GM19452 (cell line): ENCODE data around the gene PRIMA1.

ENCODE experiments used
- ATAC-seq: cut with Tn5 transposase; IDR thresholded peaks from one replicate; pipeline ENCODE4 v1.9.1; 2021; ENCODE audit not compliant: unreplicated experiment

Gene PRIMA1

GRCh38 chr14:93713726-93714405, 74.4 kb downstream of the PRIMA1 start:
- ATAC-seq: no peak

DNA sequence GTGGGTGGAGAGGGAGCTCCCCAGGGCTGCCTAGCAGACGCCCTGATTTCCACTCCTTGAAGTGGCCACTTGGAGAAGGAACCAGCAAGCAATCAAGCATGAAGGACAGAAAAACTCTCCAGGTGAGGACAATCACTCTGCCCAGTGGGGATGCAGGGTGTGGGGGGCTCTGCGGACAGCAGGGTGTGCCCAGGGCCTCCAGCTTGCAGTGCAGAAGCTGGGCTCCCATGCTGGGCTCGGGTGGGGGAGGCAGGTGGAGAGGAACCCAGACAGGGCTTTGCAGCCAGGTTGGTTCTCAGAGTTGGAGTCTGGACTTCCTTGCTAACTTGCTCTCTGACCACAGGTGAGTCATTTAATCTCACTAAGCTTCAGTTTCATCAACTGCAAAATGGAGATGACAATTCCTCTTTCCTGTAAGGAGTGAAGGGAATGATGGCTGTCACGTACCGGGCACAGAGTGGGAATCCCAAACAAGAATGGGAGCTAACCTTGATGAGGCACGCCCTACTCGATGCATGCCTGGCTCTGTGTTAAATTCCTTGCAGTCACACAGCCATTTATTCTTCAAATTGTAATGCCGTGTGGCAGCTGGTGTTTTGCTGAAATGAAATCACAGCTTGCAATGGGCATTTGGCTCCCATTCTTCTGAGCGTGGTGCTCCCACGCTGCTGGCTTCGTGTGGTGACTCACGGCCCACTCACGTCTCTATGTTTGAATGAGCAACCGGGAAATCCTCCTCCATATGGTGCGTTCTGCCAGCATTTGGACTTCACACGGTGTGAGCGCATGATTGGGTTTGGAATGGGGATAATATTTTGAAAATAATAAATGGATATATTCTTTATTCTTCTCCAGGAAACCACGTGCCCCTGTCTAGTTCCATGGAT, 75.2 kb downstream of the PRIMA1 start:
- ATAC-seq: no peak

GRCh38 chr14:93712079-93712837, 76.0 kb downstream of the PRIMA1 start:
- ATAC-seq: no peak

DNA sequence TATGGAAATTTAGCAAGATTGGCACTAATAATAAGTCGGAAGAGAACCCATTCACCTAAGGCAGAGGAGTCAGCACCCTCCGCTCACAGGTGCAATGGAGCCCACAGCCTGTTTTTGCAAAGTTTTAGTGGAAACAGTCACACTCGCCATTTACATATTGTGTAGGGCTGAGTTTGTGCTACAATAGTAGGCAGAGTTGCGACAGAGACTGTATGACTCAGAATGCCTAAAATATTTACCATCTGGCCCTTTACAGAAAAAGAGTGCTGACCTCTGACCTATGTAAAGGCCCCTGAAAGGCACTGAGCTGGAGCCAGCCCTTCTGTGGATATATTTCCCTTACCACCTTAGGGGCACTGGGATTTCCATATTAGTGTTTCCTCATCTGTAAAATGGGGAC, 79.0 kb downstream of the PRIMA1 start:
- ATAC-seq: no peak

GRCh38 chr14:93708800-93709199, 79.5 kb downstream of the PRIMA1 start:
- no peak for ATAC-seq

GRCh38 chr14:93708311-93708734, 80.0 kb downstream of the PRIMA1 start:
- ATAC-seq: no peak

- ATAC-seq: no peak
These were observed 80.8 kb downstream of the PRIMA1 start for GRCh38 chr14:93707475-93707874.

DNA sequence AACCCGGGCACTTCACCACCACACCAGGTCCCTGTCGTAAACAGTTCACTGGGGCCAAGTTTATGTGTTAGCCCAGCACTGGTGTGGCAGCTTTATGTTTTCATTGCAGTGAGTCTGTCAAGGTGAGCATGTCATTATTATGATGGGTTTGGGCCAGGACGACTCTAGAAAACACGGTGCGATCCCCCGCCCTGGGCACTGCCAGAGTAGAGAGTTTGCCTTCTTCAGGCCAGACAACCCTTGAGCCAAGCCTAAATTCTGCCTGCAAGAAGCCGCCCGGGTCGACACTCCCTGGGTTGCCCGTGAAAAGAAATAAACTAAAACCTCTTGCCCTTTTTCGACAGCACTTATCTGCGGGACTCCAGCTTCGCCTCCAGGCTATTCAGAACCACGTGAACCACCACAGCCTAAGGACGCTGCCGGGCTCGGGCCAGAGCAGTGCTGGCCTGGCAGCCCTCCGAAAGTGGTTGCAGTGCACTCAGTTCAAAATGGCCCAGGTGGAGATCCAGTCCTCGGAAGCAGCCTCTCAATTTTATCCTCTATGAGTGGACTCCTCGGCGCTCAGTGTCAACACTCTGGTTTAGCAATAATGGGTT, 81.8 kb downstream of the PRIMA1 start:
- no peak for ATAC-seq

GRCh38 chr14:93705513-93706156, 82.7 kb downstream of the PRIMA1 start:
- ATAC-seq: no peak

GRCh38 chr14:93703941-93704340, 84.3 kb downstream of the PRIMA1 start:
- no peak for ATAC-seq

GRCh38 chr14:93702946-93703345, 85.3 kb downstream of the PRIMA1 start:
- ATAC-seq: no peak

- no peak for ATAC-seq
These were observed 86.7 kb downstream of the PRIMA1 start for GRCh38 chr14:93701562-93701961.

- ATAC-seq: no peak
These were observed 87.4 kb downstream of the PRIMA1 start for GRCh38 chr14:93700928-93701327.

DNA sequence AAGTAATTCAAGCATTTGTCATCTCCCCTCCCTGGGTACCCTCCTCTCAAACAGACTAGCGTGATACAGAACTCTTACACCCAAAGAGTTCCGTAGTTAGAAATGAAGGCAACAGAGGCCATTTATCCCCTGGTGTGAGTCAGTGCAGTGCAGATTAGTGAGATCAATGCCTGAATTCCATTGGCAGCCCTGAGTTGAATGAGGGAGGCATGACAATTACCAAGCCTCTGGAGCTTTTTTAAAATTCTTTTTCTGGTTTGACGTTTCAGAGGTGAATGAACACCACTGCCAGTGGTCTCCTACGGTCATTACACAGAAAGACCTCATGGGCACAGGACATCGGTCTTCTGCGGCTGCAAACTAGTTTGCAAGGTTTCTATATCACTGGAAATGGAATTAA, 94.4 kb downstream of the PRIMA1 start:
- no peak for ATAC-seq

DNA sequence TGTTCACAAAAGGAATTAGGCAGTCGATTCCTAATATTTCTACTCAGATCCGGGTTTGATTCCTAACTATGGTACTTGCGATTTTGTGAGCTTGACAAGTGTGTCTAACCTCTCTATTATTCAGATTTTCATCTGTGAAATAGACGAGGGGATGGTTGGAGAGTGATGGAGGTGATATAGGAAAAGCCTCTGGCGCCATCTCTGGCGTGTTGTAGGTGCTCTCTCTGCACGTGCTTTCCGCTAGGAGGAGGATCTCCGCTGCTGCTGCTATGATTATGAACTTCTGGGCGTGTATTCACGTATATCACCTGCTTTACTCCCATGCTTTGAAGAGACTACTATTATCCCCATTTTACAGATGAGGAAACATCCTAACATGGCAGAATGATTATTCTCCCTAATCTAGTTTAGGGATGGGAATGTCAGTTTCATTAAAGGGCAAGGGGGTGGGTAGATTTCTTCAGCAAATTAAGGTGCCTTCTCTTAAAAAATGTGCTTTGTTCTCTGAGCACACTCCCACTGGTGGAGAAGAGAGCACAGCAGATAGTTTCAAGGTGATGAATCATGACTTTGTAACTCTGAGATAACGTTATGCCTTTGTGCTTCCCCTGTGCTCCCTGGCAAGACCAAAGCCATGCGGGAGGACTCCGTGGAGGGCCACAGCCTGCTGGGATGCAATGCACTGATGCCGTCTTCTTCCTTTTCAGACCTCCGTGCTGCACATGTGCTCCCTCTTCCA, 97.1 kb downstream of the PRIMA1 start:
- no peak for ATAC-seq

DNA sequence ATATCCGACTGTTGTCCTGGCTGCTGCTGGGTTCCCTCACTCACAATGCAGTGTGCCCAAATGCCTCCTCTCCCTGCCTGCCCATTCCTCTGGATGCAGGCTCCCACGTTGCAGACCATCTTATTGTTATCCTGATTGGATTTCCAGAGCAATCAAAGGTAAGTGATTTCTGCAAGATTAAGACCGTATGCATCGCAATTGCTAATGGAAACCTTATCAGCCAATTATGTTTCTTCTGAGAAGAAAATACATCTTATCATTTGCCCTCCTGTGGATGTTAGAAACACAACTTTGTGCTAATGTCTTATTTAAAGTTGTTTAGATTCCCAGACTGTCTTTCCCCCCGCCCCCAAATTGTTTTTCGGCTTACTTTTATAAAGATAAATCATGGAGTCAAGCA, 98.1 kb downstream of the PRIMA1 start:
- no peak for ATAC-seq

DNA sequence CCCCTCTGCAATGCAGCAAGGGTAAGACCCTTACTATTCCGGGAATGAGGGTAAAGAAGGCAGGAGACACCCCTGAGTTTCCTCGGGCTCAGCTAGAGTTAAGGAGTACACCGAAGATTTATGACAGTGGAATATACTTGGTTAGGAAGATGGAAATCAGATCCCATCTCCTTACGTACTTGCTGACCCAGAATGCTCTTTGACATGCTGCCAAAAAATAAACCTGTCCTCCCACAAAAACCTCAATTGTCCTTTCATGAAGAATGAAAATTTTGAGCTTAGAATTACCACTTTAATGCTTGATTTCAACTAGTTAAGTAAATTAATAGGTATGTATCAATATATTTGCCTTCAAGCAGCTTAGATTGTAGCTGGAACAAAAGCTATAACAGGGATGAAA, 99.5 kb downstream of the PRIMA1 start:
- ATAC-seq: no peak

DNA sequence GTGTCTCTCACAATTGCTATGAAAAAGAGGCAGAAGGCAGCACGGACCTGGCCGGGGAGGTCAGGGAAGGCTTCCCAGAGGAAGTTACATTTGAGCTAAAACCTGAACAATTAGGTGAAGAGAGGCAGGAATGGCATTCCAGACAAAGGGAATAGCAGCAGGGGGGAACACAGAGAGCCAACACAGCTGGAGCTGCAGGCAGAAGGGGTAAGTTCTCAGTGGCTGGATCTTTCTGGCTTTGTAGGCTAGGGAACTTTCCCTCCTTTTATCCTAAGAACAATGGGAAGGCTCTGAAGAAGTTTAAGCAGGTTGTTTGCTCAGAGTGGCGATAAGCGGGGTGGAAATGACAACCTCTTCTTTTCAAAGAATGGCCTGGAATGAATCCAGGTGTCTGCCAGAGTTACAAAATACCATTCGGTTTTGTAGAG, 100.0 kb downstream of the PRIMA1 start:
- no peak for ATAC-seq

GRCh38 chr14:93686268-93686667, 102.0 kb downstream of the PRIMA1 start:
- no peak for ATAC-seq
